HG02678 (cell line): ENCODE data around the gene HSPA1B.

ENCODE experiments used
- ATAC-seq: cut with Tn5 transposase; IDR thresholded peaks from one replicate; pipeline ENCODE4 v1.9.1; 2021; ENCODE audit warnings: mild to moderate bottlenecking, moderate library complexity; ENCODE audit not compliant: unreplicated experiment

HSPA1B gene

DNA sequence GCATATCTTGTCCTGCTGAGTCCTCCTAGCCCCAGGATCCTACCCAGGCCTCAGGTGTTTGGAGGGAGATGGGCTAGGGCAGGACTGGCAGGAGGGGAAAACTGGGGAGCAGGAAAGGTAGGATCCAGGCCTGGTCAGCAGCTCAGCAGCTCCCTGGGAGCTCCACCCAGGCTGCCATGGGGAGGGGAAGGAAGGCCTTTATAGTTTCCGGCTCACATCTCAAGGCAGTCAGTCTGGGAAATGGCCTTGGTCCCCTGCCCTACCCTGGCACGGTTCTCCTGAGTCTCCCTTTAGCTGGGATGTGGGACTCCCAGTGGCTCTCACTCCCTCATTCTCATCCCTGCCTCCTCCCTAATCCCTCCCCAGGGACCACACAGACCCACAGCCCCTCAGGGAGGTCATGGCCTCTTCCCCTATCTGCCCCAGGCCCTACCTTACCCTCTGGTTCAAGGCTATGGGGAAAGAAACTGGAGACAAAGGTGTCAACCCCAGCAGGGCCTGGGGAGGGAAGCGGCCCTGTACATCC, 49.6 kb downstream of the HSPA1B start:
- ATAC-seq, result no peak

DNA sequence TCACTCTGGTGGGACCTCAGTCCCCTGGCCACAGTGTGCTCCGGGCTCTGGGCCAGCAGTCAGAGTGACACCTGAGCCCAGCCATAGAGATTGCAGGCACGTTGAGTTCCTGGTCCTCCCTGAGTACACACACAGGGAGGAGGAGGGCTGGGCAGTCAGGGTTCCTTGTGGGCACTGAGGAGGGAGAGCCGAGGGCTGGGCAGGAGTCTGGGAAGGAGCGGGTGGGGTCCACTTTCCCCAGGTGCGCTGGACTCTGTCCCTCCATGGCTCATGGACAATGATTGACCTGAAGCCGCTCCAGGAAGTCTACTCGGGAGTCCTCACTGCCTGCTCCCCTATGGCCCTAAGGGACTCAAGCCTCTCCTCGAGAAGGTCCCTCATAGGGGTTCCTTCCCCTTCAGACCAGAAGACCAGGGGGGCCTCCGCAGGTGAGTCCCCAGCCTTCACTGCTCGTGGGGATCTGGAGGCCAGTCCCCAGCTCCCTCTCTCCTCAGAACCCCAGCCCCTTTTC, 50.2 kb downstream of the HSPA1B start:
- ATAC-seq, result no peak

DNA sequence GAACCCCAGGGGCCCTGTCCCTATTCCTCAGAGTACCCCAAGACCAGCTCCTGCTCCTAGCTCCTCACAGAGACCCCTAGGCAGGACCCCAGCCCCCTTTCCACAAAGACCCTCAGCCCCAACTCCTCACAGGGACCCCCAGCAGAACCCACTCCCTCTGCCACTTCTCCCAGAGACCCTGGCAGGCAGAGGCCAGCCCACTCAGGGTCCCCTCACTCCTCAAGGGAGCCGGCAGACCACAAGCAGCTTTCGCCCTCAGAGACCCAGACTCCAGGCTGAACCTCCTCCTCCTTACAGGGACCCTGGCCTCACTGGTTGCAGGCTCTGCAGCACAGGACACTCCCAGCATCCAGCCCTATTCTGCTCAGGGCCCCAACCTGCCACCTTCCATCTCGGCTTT, 50.7 kb downstream of the HSPA1B start:
- no peak for ATAC-seq

DNA sequence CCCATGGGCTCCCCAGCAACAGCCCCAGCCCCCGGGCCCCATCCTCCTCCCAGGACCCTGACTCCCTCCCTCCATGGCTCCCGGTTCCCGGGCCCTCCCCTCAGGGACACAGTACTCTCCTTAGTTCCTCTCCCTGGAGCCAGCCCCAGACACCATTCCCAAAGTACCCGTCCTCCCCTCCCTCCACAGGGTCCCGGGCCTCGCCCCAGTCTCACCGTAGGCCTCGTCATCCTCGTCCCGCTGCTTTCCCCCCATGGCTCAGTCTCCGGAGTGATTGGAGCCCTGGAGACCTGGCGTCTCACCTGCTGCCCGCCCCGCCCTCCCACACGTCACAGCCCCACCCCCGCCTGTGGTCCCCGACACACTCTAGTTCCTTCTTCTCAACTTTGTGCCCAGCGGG, 51.2 kb downstream of the HSPA1B start, which contains the start of gene SLC44A4:
TSS of gene SLC44A4 (minus strand) at position 272 of the 400 bp plus-strand sequence. CDS start at position 255, 17 bp downstream.
- no peak for ATAC-seq

DNA sequence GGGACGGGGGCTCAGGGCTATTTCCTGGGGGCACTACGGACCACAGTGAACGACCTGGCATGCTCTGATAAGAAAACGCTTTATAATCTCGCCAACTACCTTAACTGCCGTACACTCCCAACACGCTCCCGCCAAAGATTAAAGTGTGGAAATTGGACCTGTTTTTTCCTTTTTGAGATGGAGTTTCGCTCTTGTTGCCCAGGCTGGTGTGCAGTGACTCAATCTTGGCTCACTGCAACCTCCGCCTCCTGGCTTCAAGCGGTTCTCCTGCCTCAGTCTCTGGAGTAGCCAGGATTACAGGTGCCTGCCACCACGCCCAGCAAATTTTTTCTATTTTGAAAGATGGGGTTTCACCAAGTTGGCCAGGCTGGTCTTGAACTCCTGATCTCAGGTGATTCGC, 51.6 kb downstream of the HSPA1B start:
- ATAC-seq, result no peak
